HepG2 (cell line): ENCODE data around the gene ALDH3B2. TPM values are rescaled to one million over a fixed set of nuclear protein-coding genes. Genes with fewer than 3 reads are reported as not detected.
A peak's percentile ranks its signal among the peaks of the same experiment; 100 is the strongest.

ENCODE experiments used
- CBFB ChIP-seq: sonication (generic); formaldehyde crosslinking; IDR thresholded peaks from 2 replicates; pipeline ENCODE4 v1.4.0; 2020; ENCODE audit warnings: missing genetic modification reagents
- CSRNP1 ChIP-seq: sonication (generic); formaldehyde crosslinking; IDR thresholded peaks from 2 replicates; pipeline ENCODE4 v1.8.1; 2023; ENCODE audit warnings: mild to moderate bottlenecking, missing genetic modification reagents
- E2F5 ChIP-seq: sonication (generic); formaldehyde crosslinking; conservative IDR thresholded peaks from 2 replicates; pipeline ENCODE4 v1.4.0; 2020; ENCODE audit warnings: missing genetic modification reagents
- ESRRA ChIP-seq: sonication (generic); formaldehyde crosslinking; IDR thresholded peaks from 2 replicates; pipeline ENCODE4 v1.5.1; 2020; ENCODE audit warnings: mild to moderate bottlenecking, low read depth, missing genetic modification reagents
- FOSL2 ChIP-seq: sonication (generic); formaldehyde crosslinking; IDR thresholded peaks from 2 replicates; pipeline ENCODE4 v1.4.0; 2020; ENCODE audit warnings: missing genetic modification reagents
- GPN1 ChIP-seq: sonication (generic); formaldehyde crosslinking; IDR thresholded peaks from 2 replicates; pipeline ENCODE4 v1.5.1; 2020; ENCODE audit warnings: missing genetic modification reagents, borderline replicate concordance
- HDAC2 ChIP-seq: sonication (generic); formaldehyde crosslinking; IDR thresholded peaks from 2 replicates; pipeline ENCODE4 v1.4.0; 2020; ENCODE audit warnings: missing genetic modification reagents
- NFYC ChIP-seq: IDR thresholded peaks from 2 replicates; pipeline ENCODE4 v1.6.1; 2016; ENCODE audit warnings: missing genetic modification reagents, missing compliant biosample characterization
- PBX3 ChIP-seq: sonication (generic); formaldehyde crosslinking; IDR thresholded peaks from 2 replicates; pipeline ENCODE4 v1.8.1; 2023; ENCODE audit warnings: missing genetic modification reagents, inconsistent platforms, borderline replicate concordance
- PITX1 ChIP-seq: sonication (generic); formaldehyde crosslinking; IDR thresholded peaks from 2 replicates; pipeline ENCODE4 v1.5.1; 2020; ENCODE audit warnings: mild to moderate bottlenecking, missing genetic modification reagents
- RBAK ChIP-seq: sonication (generic); formaldehyde crosslinking; IDR thresholded peaks from 2 replicates; pipeline ENCODE4 v1.5.1; 2020; ENCODE audit warnings: mild to moderate bottlenecking, missing genetic modification reagents
- SIX4 ChIP-seq: sonication (generic); formaldehyde crosslinking; IDR thresholded peaks from 2 replicates; pipeline ENCODE4 v1.4.0; 2020; ENCODE audit warnings: missing genetic modification reagents
- SP4 ChIP-seq: sonication (generic); formaldehyde crosslinking; IDR thresholded peaks from 2 replicates; pipeline ENCODE4 v1.8.1; 2023; ENCODE audit warnings: mild to moderate bottlenecking, missing genetic modification reagents
- STAT6 ChIP-seq: sonication (generic); formaldehyde crosslinking; IDR thresholded peaks from 2 replicates; pipeline ENCODE4 v1.4.0; 2020; ENCODE audit warnings: missing genetic modification reagents, mild to moderate bottlenecking, borderline replicate concordance
- TBL1XR1 ChIP-seq: fragments of 150-350 bp; IDR thresholded peaks from 2 replicates; pipeline ENCODE4 v1.6.1; 2014; ENCODE audit warnings: borderline replicate concordance, low read length; ENCODE audit not compliant: partially characterized antibody
- ZBTB38 ChIP-seq: sonication (generic); formaldehyde crosslinking; IDR thresholded peaks from 2 replicates; pipeline ENCODE4 v1.5.1; 2020; ENCODE audit warnings: mild to moderate bottlenecking, missing genetic modification reagents
- ZBTB7A ChIP-seq: sonication (generic); formaldehyde crosslinking; IDR thresholded peaks from 2 replicates; pipeline ENCODE4 v1.8.0; 2022; ENCODE audit warnings: mild to moderate bottlenecking, missing genetic modification reagents
- ZC3H13 ChIP-seq: sonication (generic); formaldehyde crosslinking; IDR thresholded peaks from 2 replicates; pipeline ENCODE4 v1.8.1; 2023; ENCODE audit warnings: mild to moderate bottlenecking, missing genetic modification reagents, moderate library complexity
- ZFP91 ChIP-seq: sonication (generic); formaldehyde crosslinking; IDR thresholded peaks from 2 replicates; pipeline ENCODE4 v1.9.0; 2022; ENCODE audit warnings: missing genetic modification reagents, mild to moderate bottlenecking, borderline replicate concordance
- ZNF484 ChIP-seq: sonication (generic); formaldehyde crosslinking; IDR thresholded peaks from 2 replicates; pipeline ENCODE4 v1.5.1; 2020; ENCODE audit warnings: mild to moderate bottlenecking, low read depth, missing genetic modification reagents, borderline replicate concordance
- ZNF562 ChIP-seq: sonication (generic); formaldehyde crosslinking; IDR thresholded peaks from 2 replicates; pipeline ENCODE4 v1.8.0; 2022; ENCODE audit warnings: missing genetic modification reagents, borderline replicate concordance
- ZNF891 ChIP-seq: sonication (generic); formaldehyde crosslinking; IDR thresholded peaks from 2 replicates; pipeline ENCODE4 v1.5.0; 2020; ENCODE audit warnings: mild to moderate bottlenecking, missing genetic modification reagents
- polyA plus RNA-seq, 8 experiments: library from polyadenylated mRNA; depleted of rRNA in 3 of 8; stranded (reverse) in 7 of 8; unstranded in 1 of 8; fragments of >200 nt; fragmentation: Illumina TruSeq in 4 of 8; extraction: Trizol in 4 of 8; gene quantifications; 2 replicates each; pipeline versions ENCODE4 v1.2.1 to v1.2.3, GENCODE V29; 2011 to 2016; ENCODE audit warnings: low read depth in 4 of 8, missing spikeins in 1 of 8, mixed read lengths in 1 of 8; ENCODE audit not compliant: insufficient read depth in 1 of 8
- total RNA-seq, 5 experiments: library from RNA; depleted of rRNA; stranded (reverse); fragments of >200 nt; fragmentation: Illumina TruSeq; extraction: Trizol; gene quantifications; 2 replicates each; pipeline ENCODE4 v1.2.3, GENCODE V29; 2016; ENCODE audit warnings: low read depth in 1 of 5

Gene ALDH3B2
- total and polyA plus RNA-seq, 2 of the 13 experiments (the other 11 are each of a cell fraction or from before 2014, with no cell fraction given): not detected

GRCh38 chr11:67640021-67640757 lies 34.2 kb downstream of the ALDH3B2 start (continued):
- no peak for TF ChIP-seq STAT6 (CRISPR knock-in tag)
- TF ChIP-seq SIX4 (CRISPR knock-in tag): no peak
- TF ChIP-seq HDAC2 (CRISPR knock-in tag): no peak
- no peak for TF ChIP-seq ZNF562 (CRISPR knock-in tag)
- TF ChIP-seq E2F5 (CRISPR knock-in tag): peak; percentile 78
- TF ChIP-seq ZBTB7A (CRISPR knock-in tag): peak; percentile 63; the same call in 1 of the 2 replicates
- no peak for TF ChIP-seq ZNF891 (CRISPR knock-in tag)
- TF ChIP-seq GPN1 (CRISPR knock-in tag): peak; percentile 39; the same call in 1 of the 2 replicates
- no peak; the same call in 1 of the 2 replicates for TF ChIP-seq CSRNP1 (CRISPR knock-in tag)
- no peak for TF ChIP-seq ESRRA (CRISPR knock-in tag)
- 0 out of 2 replicates have a peak, but pooled peaks have one; percentile 9 for TF ChIP-seq FOSL2 (CRISPR knock-in tag)
- TF ChIP-seq ZBTB38 (CRISPR knock-in tag): 0 out of 2 replicates have a peak, but pooled peaks have one; percentile 61
- peak; percentile 59; the same call in 1 of the 2 replicates for TF ChIP-seq PITX1 (CRISPR knock-in tag)
- peak; percentile 57; the same call in 1 of the 2 replicates for TF ChIP-seq ZFP91
- TF ChIP-seq RBAK (CRISPR knock-in tag): no peak
- no peak for TF ChIP-seq ZNF484 (CRISPR knock-in tag)
- no peak for TF ChIP-seq TBL1XR1
- no peak for TF ChIP-seq PBX3 (CRISPR knock-in tag)
- TF ChIP-seq ZC3H13 (CRISPR knock-in tag): no peak
- no peak for TF ChIP-seq SP4 (CRISPR knock-in tag)
- TF ChIP-seq CBFB (CRISPR knock-in tag): 0 out of 2 replicates have a peak, but pooled peaks have one; percentile 36
- TF ChIP-seq NFYC: no peak
